ENCODE measurements around the gene KDM3A.

DNA sequence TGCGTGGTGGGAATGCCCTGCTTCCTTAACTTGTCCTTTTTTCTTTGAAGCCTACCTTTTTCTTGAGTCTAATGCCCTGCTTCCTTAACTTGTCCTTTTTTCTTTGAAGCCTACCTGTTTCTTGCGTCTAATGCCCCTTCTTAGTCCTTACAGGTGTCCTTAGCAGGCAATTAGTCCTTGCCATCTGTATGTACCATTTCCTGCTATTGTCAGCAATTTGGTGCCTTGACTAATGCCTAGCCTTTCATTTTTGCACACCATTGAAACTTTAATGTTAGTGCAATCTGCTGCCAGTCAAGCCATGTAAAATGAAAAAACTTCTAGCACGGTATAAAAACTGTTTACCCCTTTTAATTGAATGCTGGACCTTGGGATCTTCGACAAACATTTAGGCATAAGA, 4.3 kb downstream of the KDM3A start:
- TF ChIP-seq, protein P1, sequence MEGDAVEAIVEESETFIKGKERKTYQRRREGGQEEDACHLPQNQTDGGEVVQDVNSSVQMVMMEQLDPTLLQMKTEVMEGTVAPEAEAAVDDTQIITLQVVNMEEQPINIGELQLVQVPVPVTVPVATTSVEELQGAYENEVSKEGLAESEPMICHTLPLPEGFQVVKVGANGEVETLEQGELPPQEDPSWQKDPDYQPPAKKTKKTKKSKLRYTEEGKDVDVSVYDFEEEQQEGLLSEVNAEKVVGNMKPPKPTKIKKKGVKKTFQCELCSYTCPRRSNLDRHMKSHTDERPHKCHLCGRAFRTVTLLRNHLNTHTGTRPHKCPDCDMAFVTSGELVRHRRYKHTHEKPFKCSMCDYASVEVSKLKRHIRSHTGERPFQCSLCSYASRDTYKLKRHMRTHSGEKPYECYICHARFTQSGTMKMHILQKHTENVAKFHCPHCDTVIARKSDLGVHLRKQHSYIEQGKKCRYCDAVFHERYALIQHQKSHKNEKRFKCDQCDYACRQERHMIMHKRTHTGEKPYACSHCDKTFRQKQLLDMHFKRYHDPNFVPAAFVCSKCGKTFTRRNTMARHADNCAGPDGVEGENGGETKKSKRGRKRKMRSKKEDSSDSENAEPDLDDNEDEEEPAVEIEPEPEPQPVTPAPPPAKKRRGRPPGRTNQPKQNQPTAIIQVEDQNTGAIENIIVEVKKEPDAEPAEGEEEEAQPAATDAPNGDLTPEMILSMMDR (IDR thresholded peaks at IDR 0.05): no peak
- TF ChIP-seq EP300 (IDR thresholded peaks at IDR 0.05) (no peak), POLR2A (IDR thresholded peaks at IDR 0.05) (no peak), POLR2AphosphoS5 (IDR thresholded peaks at IDR 0.05) (no peak)

All from sigmoid colon (tissue), 4 donors.